NCI-H2081 (cell line): ENCODE measurements around the gene ARG2.
A peak's percentile ranks its signal among the peaks of the same experiment; 100 is the strongest.

Experiments used
- DNase-seq, 2 experiments: peaks; one replicate each; lab custom pipeline; 2025; lab: John Stamatoyannopoulos, UW

Gene ARG2

GRCh38 chr14:67683842-67684241 is 64.1 kb downstream of the ARG2 start:
- no peak for DNase-seq

DNA sequence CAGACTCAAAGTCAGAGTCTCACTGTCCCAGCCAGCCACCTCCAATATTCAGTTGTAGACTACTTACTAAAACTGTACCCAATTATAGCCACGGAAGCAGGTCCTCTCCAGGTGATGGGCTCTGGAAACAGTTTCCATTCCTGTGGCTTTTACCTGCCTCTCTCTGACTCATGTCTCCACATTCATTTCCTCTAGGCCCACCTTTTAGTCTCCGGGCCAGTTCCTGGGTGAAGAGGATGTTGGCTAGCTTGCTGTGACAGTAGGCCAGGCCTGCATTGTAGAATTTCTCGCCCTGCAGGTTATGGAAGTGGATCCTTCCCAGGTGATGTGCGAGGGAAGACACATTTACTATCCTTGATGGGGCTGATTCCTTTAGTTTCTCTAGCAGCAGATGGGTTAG is 70.3 kb downstream of the ARG2 start:
- no peak for DNase-seq

GRCh38 chr14:67694791-67695393 is 75.2 kb downstream of the ARG2 start:
- peak; percentile 75 to 94 for DNase-seq

GRCh38 chr14:67695394-67695949 is 75.8 kb downstream of the ARG2 start, which contains the start of gene RDH11:
TSS of gene RDH11 (minus strand) at chr14:67695764. CDS start at chr14:67695703, 61 bp downstream.
- peak; percentile 90 to 93 for DNase-seq

- DNase-seq: no peak
Observed at GRCh38 chr14:67697006-67697405, 77.3 kb downstream of the ARG2 start.

DNA sequence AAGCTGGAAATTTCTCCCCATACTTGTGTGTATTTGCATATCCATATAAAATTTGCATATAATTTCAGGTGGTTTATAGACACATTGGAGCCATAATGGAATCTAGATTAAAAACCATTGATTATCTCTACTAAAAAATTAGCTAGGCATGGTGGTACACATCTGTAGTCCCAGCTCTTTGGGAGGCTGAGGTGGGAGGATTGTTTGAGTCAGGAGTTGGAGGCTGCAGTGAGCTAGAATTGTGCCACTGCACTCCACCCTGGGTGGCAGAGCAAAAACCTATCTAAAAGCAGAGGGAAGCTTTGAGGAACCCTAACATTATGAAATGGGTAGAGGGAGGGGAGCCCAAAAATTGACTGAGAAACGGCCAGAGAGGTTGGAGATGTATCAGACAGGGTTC is 78.5 kb downstream of the ARG2 start:
- DNase-seq: no peak
